T-helper 1 cell treated with Interleukin-12 subunit alpha and Interleukin-12 subunit beta and Interleukin-4 antibody, amounts not matched to agents 30 μg/mL and 1 μg/mL, for 36 hours (primary cell): ENCODE results near the gene SERPINB4.
"Not testable (repeated sequence)": the region's sequence is repeated elsewhere in the genome, so short reads cannot be mapped to it uniquely, and the experiment has no call there.

Experiments
- H3K27ac Mint-ChIP-seq: one replicate; pipeline ENCODE4 v1.8.0; 2021; ENCODE audit warnings: mild to moderate bottlenecking, mixed read lengths
- H3K27me3 Mint-ChIP-seq: one replicate; pipeline ENCODE4 v1.8.0; 2021; ENCODE audit warnings: low read depth, mixed read lengths
- H3K36me3 Mint-ChIP-seq: one replicate; pipeline ENCODE4 v1.8.0; 2021; ENCODE audit warnings: low read depth, mixed read lengths
- H3K4me1 Mint-ChIP-seq: one replicate; pipeline ENCODE4 v1.8.0; 2021; ENCODE audit warnings: low read depth, mixed read lengths
- H3K4me3 Mint-ChIP-seq: one replicate; pipeline ENCODE4 v1.8.0; 2021; ENCODE audit warnings: mild to moderate bottlenecking, moderate library complexity, mixed read lengths
- H3K9me3 Mint-ChIP-seq: one replicate; pipeline ENCODE4 v1.8.0; 2021; ENCODE audit warnings: mixed read lengths

SERPINB4 gene

GRCh38 chr18:63644142-63644541 lies at the start of gene SERPINB4:
Gene SERPINB4, minus strand, starts transcription at chr18:63644256. Its CDS starts 679 bp downstream, at chr18:63643577.
- H3K9me3 Mint-ChIP-seq, H3K36me3 Mint-ChIP-seq: not testable (repeated sequence)

DNA sequence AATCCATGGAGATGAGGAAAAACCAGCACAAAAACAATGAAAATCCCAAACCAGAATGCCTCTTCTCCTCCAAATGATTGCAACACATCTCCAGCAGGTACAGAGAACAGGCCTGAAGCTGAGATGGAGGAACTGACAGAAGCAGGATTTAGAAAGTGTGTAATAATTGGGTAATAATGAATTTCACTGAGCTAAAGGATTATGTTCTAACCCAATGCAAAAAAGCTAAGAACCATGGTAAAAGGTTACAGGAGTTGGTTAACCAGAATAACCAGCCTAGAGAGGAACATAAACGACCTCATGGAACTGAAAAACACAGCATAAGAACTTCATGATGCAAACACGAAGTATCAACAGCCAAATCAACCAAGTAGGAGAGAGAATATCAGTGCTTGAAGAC lies 45.0 kb upstream of the SERPINB4 start:
- Mint-ChIP-seq H3K27me3 (no peaks in the 10 kb centered on the region), H3K9me3 (peaks cover 3% of the 10 kb centered on the region), H3K36me3 (no peaks in the 10 kb centered on the region), H3K27ac (no peak overlapping the region), H3K4me3 (no peak overlapping the region), H3K4me1 (no peaks in the 10 kb centered on the region)

More at GRCh38 chr18:63644142-63644541, at the start of gene SERPINB4:
- H3K27me3 Mint-ChIP-seq, H3K4me1 Mint-ChIP-seq, H3K4me3 Mint-ChIP-seq, H3K27ac Mint-ChIP-seq: not testable (repeated sequence)

DNA sequence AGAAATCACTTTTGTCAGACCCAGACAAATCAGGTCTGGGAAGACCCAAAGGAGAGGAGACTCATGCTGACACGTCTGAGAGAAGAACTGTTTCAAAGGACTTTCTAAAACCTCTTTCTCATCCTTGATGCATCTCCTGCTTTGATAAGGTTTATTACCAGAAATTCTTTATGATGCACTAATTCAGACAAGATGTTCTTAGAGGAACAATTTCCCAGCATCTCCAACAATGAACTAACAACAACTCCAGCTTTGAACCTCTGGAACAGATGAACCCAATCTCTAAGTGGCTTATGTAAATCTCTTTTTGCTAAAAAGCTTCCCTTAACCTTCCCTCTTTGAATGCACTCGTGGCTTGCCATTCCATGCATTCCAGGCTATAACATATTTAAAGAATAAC lies 42.8 kb upstream of the SERPINB4 start:
- H3K9me3 Mint-ChIP-seq, result no peaks in the 10 kb centered on the region
- no peak overlapping the region for H3K27ac Mint-ChIP-seq
- H3K4me3 Mint-ChIP-seq, result no peak overlapping the region
- H3K27me3 Mint-ChIP-seq, result no peaks in the 10 kb centered on the region
- H3K4me1 Mint-ChIP-seq, result no peaks in the 10 kb centered on the region
- H3K36me3 Mint-ChIP-seq, result no peaks in the 10 kb centered on the region

- H3K4me1 Mint-ChIP-seq, result no peaks in the 10 kb centered on the region
- H3K27ac Mint-ChIP-seq, result no peak overlapping the region
- no peaks in the 10 kb centered on the region for H3K9me3 Mint-ChIP-seq
- no peaks in the 10 kb centered on the region for H3K36me3 Mint-ChIP-seq
- H3K4me3 Mint-ChIP-seq, result no peak overlapping the region
- no peaks in the 10 kb centered on the region for H3K27me3 Mint-ChIP-seq
Observed at GRCh38 chr18:63684718-63685117, 40.7 kb upstream of the SERPINB4 start.

- no peaks in the 10 kb centered on the region for H3K36me3 Mint-ChIP-seq
- no peaks in the 10 kb centered on the region for H3K27me3 Mint-ChIP-seq
- H3K27ac Mint-ChIP-seq, result no peak overlapping the region
- H3K4me1 Mint-ChIP-seq, result no peaks in the 10 kb centered on the region
- H3K9me3 Mint-ChIP-seq, result no peaks in the 10 kb centered on the region
- H3K4me3 Mint-ChIP-seq, result no peak overlapping the region
Observed at GRCh38 chr18:63683890-63684289, 39.8 kb upstream of the SERPINB4 start.

DNA sequence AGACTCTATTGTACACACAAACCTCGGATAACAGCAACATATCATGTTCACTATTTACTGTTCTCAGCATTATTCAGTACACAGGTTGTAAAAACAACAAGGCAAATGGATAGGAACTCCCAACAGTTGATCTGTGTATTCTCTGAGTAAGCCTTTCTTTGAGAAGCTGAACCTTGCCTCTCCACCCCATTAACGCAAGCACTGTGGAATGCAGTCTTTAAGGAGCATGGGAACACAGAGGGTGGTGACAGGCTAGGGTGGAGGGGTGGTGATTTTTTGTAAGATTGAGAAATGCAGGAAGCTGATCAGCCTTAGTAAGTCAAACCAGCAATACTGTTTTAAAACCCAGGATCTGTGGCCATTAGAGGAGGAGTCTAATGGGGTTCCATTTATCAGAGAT lies 39.1 kb upstream of the SERPINB4 start:
- no peaks in the 10 kb centered on the region for H3K4me1 Mint-ChIP-seq
- no peak overlapping the region for H3K27ac Mint-ChIP-seq
- H3K36me3 Mint-ChIP-seq, result no peaks in the 10 kb centered on the region
- H3K9me3 Mint-ChIP-seq, result no peaks in the 10 kb centered on the region
- no peaks in the 10 kb centered on the region for H3K27me3 Mint-ChIP-seq
- H3K4me3 Mint-ChIP-seq, result no peak overlapping the region

DNA sequence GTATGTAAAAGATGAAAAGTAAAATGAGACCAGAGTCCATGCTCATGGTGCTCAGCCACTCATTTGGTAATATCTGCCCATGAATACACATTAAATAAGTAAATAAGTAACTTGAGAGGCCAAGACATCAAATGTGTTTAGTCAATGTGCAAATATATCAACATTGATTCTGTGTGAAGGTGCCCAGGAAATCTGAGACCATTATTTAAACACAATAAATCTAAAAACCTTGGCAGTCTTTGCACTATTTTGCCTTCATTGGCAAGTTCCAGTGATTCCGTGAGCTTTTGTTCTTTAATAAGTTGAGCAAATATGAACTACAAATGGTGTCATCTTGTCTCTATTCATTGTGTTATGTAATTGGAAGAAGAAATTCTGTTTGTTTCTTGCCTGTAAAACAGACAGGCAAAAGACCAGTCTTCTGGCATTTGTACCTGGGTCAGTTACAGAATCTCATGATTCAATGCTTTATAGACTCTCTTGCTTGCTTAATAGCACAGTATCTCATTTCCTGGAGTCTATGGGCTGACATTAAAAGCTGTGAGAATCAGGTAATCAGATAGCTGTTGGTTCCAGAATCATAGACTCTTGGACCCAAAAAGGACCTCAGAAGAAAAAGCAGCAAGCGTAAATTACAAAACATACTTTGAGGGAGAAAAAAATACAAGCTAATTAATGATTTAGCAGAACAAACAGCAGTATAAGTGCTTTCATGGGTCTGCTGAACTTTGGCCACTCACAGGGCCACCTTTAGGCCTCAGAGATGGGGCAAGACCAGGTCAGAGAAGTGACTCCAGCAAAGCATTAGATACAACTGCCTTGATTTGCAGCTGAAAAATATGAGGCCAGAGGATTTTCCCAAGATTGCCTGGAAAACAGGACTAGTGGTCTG lies 37.6 kb upstream of the SERPINB4 start:
- Mint-ChIP-seq H3K4me1 (no peaks in the 10 kb centered on the region), H3K27me3 (no peaks in the 10 kb centered on the region), H3K27ac (no peak overlapping the region), H3K36me3 (no peaks in the 10 kb centered on the region), H3K9me3 (no peaks in the 10 kb centered on the region), H3K4me3 (no peak overlapping the region)

DNA sequence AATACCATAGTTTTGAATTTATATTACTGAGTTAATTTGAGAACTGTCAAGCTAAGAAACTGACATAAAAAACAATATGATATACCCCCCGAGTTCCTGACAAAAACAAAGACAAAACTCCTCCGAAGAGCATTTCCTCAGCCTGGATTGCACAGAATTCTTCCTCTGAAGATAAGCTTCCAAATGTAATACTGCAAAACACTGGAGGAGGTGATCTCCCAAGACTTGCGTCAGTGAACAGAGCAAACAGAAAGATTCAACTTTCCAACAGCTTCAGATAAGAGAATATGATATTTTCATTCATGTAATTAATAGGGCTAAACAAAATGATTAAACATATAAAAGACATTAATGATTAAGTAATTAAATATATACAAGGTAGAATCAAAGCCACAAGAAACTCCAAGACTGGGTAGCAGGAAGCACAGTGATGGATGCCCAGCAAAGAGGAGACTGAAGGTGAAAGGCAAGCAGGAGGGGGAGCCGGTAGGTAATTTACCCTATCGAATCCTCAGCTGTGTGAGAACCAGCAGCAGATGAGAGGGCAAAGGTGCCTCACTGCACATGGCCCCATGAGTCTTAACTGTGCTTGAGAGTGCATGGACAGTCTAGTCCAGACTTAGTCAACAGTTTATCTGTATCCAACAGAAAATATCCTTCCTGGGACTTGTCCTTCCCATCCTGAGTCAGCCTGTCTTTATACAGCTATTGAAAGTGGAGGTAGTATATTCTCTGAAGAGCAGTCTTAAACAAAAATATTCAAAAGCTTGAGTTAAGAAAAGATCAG lies 36.0 kb upstream of the SERPINB4 start:
- Mint-ChIP-seq H3K4me3 (no peak overlapping the region), H3K27ac (no peak overlapping the region), H3K4me1 (no peaks in the 10 kb centered on the region), H3K9me3 (no peaks in the 10 kb centered on the region), H3K27me3 (no peaks in the 10 kb centered on the region), H3K36me3 (no peaks in the 10 kb centered on the region)

DNA sequence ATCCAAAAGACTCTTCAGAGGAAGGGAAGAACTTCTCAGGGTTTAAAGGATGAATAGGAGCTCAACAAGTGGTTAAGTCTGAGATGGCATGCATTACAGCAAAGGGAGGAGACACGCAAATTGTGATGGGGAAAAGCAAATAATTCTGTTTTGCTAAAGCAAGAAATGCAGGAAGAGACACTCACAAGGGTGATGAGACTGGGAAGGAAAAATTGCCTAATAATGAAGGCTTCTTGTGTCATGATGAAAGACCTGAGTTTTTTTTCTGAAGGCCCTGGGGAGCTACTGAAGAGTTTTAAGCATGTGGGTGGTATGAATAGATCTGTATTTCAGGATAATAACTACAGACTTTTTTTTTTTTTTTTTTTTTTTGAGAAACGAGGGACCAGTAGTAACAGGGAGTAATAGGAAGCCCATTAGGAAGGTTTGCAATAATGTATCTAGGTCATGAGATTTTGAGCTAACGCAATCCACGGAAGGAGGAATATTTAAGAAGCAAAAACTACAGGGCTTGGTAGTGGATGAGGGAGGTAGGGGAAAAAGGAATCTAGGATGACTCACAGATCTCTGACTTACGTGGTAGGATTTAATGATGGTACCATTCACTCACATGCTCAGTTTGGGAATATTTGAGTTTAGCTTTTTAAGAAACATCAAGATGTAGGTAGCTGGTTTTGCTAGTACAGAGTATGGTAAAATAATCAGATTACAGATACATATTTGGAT lies 33.6 kb upstream of the SERPINB4 start:
- H3K27me3 Mint-ChIP-seq, result no peaks in the 10 kb centered on the region
- H3K4me3 Mint-ChIP-seq, result no peak overlapping the region
- H3K36me3 Mint-ChIP-seq, result no peaks in the 10 kb centered on the region
- no peaks in the 10 kb centered on the region for H3K4me1 Mint-ChIP-seq
- no peak overlapping the region for H3K27ac Mint-ChIP-seq
- no peaks in the 10 kb centered on the region for H3K9me3 Mint-ChIP-seq

DNA sequence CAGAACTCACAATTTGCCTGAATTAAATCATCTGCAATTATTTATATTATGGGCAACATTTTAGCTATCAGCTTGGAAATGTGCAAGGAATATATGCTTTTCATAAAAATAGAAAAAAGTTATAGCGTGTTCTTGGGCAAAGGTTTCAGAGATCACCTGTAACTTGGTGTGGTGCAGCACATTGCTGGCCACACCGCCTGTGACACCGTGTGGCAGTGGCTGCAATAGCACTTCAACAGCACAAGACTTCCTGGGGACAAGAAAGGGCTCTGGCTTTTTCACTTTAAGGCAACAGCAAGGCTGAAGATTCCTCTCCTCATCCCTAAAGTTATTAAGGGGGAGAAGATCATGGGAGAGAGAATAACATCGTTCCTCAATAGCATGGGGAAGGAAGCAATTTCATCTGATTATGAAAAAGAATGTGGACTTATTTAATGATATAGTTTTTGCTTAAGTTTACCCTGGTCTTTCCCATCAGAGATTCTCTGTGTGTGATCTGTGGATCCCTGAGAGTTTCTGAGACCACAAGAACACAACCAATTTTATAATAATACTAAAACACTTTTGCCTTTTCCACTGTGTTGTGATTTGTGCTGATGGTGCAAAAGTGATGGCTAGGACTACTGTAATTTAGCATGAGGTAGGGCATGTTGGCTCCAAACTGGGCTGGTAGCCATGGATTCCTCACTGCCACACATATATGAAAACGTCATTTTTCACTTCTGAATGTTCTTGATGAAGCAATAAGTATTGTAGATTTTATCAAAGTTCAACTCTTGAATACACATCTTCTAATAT lies 32.7 kb upstream of the SERPINB4 start:
- no peaks in the 10 kb centered on the region for H3K9me3 Mint-ChIP-seq
- H3K27ac Mint-ChIP-seq, result no peak overlapping the region
- no peaks in the 10 kb centered on the region for H3K36me3 Mint-ChIP-seq
- H3K4me1 Mint-ChIP-seq, result no peaks in the 10 kb centered on the region
- no peak overlapping the region for H3K4me3 Mint-ChIP-seq
- no peaks in the 10 kb centered on the region for H3K27me3 Mint-ChIP-seq

- H3K27me3 Mint-ChIP-seq, result no peaks in the 10 kb centered on the region
- H3K27ac Mint-ChIP-seq, result no peak overlapping the region
- no peaks in the 10 kb centered on the region for H3K4me1 Mint-ChIP-seq
- no peak overlapping the region for H3K4me3 Mint-ChIP-seq
- H3K9me3 Mint-ChIP-seq, result no peaks in the 10 kb centered on the region
- no peaks in the 10 kb centered on the region for H3K36me3 Mint-ChIP-seq
Observed at GRCh38 chr18:63664571-63664970, 20.5 kb upstream of the SERPINB4 start.

DNA sequence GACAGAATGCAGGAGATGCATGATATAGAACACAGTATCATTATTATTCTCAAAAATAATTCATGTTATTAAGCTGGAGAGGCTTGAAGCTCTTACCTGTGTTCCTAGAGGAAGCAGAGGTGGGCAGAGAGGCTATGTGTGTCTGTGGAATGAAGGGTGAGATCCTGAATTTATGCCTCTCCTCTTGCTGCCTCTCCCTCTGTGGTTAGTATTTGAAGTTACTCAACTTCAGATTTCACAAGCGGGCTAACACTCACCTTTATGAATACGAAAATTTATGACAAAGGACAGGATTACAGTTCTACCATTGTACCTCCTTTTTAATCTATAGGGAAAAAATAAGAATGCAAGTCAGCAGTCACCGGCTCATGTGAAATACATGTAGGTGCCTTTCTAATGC lies 17.7 kb upstream of the SERPINB4 start, which contains the start of gene SERPINB3:
TSS of gene SERPINB3 (minus strand) at position 144 of the 400 bp plus-strand sequence. CDS start 677 bp downstream, outside the sequence.
- H3K27me3 Mint-ChIP-seq, H3K4me3 Mint-ChIP-seq, H3K36me3 Mint-ChIP-seq, H3K9me3 Mint-ChIP-seq, H3K4me1 Mint-ChIP-seq, H3K27ac Mint-ChIP-seq: not testable (repeated sequence)

DNA sequence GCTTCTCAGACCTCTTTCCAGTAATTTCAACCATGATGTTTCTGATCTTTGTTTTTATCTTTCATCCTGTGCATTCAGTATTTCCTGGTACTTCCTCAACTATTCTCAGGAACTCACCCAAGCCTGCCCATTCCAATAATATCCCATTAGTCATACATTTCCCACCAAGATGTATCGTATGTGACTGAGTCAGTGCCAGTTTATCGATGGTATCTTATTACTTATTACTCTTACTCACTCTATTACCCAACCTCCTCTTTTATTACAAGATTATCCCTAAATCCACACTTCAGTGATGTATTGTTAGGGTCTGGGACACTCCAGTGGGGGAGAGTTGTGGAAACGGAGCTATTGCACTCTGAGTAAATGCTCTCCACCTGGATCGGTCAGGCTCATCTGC lies 14.9 kb upstream of the SERPINB4 start:
- not testable (repeated sequence) for H3K4me3 Mint-ChIP-seq, H3K27me3 Mint-ChIP-seq, H3K36me3 Mint-ChIP-seq, H3K4me1 Mint-ChIP-seq, H3K9me3 Mint-ChIP-seq, H3K27ac Mint-ChIP-seq

DNA sequence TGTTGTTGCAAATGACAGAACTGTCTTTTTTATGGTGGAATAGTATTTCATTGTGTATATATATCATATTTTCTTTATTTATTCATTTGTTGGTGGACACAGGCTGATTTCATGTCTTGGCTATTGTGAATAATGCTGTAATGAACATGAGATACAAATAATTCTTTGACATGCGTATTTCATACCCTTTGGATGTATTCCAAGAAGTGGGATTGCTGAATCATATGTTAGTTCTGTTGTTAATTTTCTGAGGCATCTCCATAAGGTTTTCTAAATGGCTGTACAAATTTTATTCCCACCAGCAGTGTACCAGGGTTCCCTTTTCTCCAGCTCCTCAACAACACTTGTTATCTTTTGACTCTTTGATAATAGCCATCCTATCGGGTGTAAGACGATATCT lies 6.2 kb upstream of the SERPINB4 start:
- H3K27me3 Mint-ChIP-seq, H3K4me1 Mint-ChIP-seq, H3K27ac Mint-ChIP-seq, H3K9me3 Mint-ChIP-seq, H3K4me3 Mint-ChIP-seq, H3K36me3 Mint-ChIP-seq: not testable (repeated sequence)
